Colonic mucosa (tissue), 4 donors: ENCODE data around the gene DUSP15. TPM values are rescaled to one million over a fixed set of nuclear protein-coding genes. Genes with fewer than 3 reads are reported as not detected.

Experiments used
- DNase-seq: peaks from one replicate; pipeline ENCODE4 v3.0.0-alpha.2; 2020
- H3K27ac ChIP-seq: fragments of 200-600 bp; one replicate; pipeline ENCODE4 v1.8.0; 2021
- H3K27me3 ChIP-seq: fragments of 200-600 bp; one replicate; pipeline ENCODE4 v1.8.0; 2021
- H3K36me3 ChIP-seq: fragments of 200-600 bp; one replicate; pipeline ENCODE4 v1.8.0; 2021
- H3K4me1 ChIP-seq: fragments of 200-600 bp; one replicate; pipeline ENCODE4 v1.8.0; 2021; ENCODE audit warnings: mild to moderate bottlenecking
- H3K4me3 ChIP-seq: fragments of 200-600 bp; one replicate; pipeline ENCODE4 v1.8.0; 2021
- H3K9ac ChIP-seq, 2 donors: one replicate each; pipeline ENCODE4 v1.7.0; 2013; ENCODE audit warnings: control low read depth in 2 of 2, low read depth in 2 of 2, low read length in 2 of 2
- H3K9me3 ChIP-seq: fragments of 200-600 bp; one replicate; pipeline ENCODE4 v1.8.0; 2021
- intact Hi-C: fragments of 100-400 bp; cut with DNase I; formaldehyde crosslinking; loops from one replicate; pipeline ENCODE4 v1.14.1; 2022
- total RNA-seq, 2 donors: library from RNA; stranded (reverse); fragmentation: NEBNext Ultra II Directional in 1 of 2; extraction: Animal tissue kit (Norgen Biotek cat#: 25700) in 1 of 2; gene quantifications; one replicate each; pipeline ENCODE4 v1.2.1, GENCODE V29; 2021
- TF ChIP-seq, protein P1 (sequence below): fragments of 200-600 bp; IDR thresholded peaks from one replicate; pipeline ENCODE4 v1.8.0; 2022; ENCODE audit warnings: antibody characterized with exemption, mild to moderate bottlenecking
- donor health status: healthy.
- donor health status: DM: no; HTN: no; CAD: no.
- donor health status: DM: no; HTN: no; CAD: no.

DUSP15 gene
- total RNA-seq, 2 donors from 2014 or later = 0.59 to 0.74 TPM

DNA sequence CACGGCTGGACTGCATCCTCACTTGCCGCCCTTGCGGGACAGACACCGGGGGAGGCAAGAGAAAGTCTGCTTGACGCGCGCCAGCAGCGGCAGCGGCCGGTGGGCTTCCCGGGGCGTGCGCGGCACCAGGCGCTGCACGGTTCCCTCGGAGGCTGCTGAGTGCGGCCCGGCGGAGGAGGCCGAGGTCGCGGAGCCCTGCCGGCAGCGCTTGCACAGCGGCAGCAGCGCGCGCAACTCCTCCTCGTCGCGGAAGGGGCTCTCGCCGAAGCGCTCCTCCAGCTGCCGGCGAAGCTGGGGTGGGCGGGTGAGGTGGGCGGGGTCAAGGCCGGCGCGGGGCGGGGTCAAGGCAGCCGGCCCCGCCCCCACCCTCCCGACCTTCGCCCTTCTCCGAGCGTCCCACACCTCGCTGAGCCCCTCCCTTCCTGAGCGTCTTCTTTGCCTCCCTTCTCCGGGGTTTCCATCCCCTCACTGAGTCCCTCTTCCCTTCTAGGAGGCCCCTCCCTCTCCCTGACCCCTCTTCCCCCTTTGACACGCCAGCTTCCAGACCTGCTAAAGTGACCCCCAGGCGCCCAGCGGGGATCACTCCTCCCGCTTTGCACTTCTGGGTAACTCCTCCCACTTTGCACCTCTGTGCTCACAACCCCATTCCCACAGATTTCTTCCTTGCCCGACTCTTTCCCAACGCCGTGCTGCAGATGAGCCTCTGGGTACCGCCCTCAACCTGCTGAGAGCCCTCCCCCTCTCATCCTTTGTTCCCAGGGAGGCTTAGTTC lies 8.8 kb downstream of the DUSP15 start:
- no peaks in the 10 kb centered on the region for H3K9me3 ChIP-seq
- H3K9ac ChIP-seq = peak overlapping the region in 1 of 2 donors; percentile 61
- H3K4me1 ChIP-seq = peaks cover 7% of the 10 kb centered on the region
- intact Hi-C loops = no loop called here
- H3K4me3 ChIP-seq = peak overlapping the region; percentile 53
- H3K27me3 ChIP-seq = peaks cover 4% of the 10 kb centered on the region
- H3K27ac ChIP-seq = no peak overlapping the region
- peak; percentile 64 for DNase-seq
- TF ChIP-seq, protein P1, sequence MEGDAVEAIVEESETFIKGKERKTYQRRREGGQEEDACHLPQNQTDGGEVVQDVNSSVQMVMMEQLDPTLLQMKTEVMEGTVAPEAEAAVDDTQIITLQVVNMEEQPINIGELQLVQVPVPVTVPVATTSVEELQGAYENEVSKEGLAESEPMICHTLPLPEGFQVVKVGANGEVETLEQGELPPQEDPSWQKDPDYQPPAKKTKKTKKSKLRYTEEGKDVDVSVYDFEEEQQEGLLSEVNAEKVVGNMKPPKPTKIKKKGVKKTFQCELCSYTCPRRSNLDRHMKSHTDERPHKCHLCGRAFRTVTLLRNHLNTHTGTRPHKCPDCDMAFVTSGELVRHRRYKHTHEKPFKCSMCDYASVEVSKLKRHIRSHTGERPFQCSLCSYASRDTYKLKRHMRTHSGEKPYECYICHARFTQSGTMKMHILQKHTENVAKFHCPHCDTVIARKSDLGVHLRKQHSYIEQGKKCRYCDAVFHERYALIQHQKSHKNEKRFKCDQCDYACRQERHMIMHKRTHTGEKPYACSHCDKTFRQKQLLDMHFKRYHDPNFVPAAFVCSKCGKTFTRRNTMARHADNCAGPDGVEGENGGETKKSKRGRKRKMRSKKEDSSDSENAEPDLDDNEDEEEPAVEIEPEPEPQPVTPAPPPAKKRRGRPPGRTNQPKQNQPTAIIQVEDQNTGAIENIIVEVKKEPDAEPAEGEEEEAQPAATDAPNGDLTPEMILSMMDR = no peak
- no peaks in the 10 kb centered on the region for H3K36me3 ChIP-seq

DNA sequence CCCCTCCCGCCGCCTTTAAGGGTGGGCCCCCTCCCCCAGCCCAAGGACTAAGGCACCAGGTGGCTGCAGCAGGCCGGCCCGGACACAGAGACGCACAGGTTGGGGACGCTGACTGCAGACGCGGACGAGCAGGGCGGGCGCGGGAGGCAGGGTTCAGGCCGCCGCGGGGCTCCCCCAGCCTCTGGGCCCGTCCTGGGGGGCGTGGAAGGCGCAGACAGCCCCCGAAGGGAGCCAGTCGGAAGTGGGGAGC lies 9.3 kb downstream of the DUSP15 start:
- DNase-seq = no peak
- Histone ChIP-seq H3K4me1 (peaks cover 7% of the 10 kb centered on the region), H3K4me3 (peak overlapping the region; percentile 53), H3K9ac (peak overlapping the region in 1 of 2 donors; percentile 61), H3K9me3 (no peaks in the 10 kb centered on the region), H3K27me3 (peaks cover 4% of the 10 kb centered on the region), H3K27ac (no peak overlapping the region), H3K36me3 (no peaks in the 10 kb centered on the region)
- intact Hi-C loops = no loop called here
- TF ChIP-seq, protein P1 = no peak

DNA sequence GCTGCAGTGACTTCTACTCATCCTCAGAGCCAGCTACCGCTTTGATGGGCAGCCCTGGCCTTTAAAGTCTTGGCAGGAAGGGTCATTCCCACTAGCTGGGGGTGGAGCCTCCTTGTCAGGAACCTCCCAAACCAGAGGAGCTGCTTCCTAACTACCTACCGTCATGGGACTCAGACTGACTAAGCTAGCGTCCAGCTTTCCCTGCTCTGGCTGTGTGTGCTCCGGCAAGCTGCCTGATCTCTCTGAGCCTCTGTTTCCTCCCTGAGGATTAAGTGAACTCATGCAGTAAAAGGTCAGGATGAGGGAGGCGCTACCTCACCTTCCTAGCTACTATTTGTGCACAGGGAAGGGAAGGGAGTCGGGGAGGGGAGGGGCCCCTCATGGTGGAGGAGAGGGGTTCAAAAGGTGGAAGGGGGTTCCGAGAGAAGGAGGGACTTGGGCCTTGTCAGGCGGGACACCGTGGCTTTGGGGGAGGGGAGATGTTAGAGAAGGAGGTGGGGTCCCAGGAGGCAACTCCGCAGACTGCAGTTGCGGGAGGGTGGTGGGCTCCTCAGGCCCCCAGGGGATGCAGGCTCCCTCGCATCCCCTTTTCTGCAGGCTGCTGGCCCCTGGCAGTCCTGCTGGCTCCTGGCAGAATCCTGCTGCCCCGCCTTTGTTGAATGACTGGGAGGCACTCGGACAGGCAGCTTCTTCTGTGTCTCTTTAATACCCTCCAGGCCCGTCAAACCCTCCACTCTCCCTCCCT lies 9.8 kb downstream of the DUSP15 start:
- TF ChIP-seq, protein P1 = no peak
- Histone ChIP-seq H3K27me3 (peaks cover 4% of the 10 kb centered on the region), H3K4me1 (peaks cover 7% of the 10 kb centered on the region), H3K9ac (peak overlapping the region in 1 of 2 donors; percentile 61), H3K4me3 (peak overlapping the region; percentile 53), H3K9me3 (no peaks in the 10 kb centered on the region), H3K36me3 (no peaks in the 10 kb centered on the region), H3K27ac (no peak overlapping the region)
- DNase-seq = no peak
- intact Hi-C loops = no loop called here

DNA sequence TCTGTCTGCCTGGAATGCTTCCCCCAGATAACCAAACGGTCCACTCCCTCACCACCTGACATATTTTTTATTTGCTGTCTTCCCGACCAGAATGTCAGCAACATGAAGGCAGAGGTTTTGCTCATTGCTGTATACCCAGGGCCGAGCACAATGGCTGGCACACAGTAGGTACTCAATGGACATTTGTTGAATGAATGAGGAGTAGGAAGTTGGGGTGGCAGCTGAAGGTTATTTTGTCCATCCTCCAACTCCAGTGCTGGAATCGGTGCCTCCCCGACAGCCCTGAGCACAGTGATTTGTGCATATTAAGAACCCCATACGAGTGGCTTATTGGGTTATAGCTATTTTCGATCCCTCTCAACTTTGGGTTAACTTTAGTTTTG lies 10.3 kb downstream of the DUSP15 start:
- Histone ChIP-seq H3K27me3 (peaks cover 4% of the 10 kb centered on the region), H3K4me3 (no peak overlapping the region), H3K4me1 (peaks cover 7% of the 10 kb centered on the region), H3K9ac (no peak overlapping the region), H3K9me3 (no peaks in the 10 kb centered on the region), H3K36me3 (no peaks in the 10 kb centered on the region), H3K27ac (no peak overlapping the region)
- intact Hi-C loops = loop anchor here (10.0 kb wide), 1 partner anchor 175 kb away; no protein-coding TSS in a partner anchor
- DNase-seq = no peak
- TF ChIP-seq, protein P1 = no peak

DNA sequence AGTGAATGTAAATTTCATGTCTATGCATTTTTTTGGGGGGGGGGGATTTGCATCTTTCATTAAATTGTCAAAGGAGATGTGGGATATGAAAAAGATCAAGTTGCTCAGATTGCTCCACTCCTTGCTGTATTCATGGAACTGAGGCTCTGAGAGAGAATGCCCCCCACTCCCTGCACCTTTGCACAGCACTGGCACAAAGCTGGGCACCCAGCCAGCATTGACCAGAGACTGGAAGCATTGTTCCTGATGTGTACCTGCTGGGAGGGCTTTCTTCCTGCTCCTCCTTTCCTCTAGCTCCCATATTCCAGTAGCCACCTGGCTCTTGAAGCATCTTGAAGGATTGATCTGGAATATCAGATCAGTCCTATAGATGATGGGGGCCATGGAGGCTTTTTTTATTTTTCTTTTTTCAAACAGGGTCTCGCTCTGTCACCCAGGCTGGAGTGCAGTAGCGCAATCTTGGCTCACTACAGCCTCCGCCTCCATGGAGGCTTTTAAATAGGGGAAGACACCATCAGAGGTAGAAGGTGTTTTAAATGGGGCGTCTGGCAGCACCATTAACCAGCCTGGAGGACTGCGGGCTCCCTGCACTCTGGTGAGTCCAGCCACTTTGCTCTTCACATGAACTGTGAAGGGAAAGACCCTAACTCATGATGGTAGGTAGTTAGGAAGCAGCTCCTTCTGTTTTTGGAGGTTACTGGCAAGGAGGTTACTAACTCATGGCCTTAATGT lies 10.9 kb downstream of the DUSP15 start:
- no peaks in the 10 kb centered on the region for H3K36me3 ChIP-seq
- intact Hi-C loops = loop anchor here (10.0 kb wide), 1 partner anchor 175 kb away; no protein-coding TSS in a partner anchor
- no peak for DNase-seq
- H3K4me1 ChIP-seq = peaks cover 7% of the 10 kb centered on the region
- no peaks in the 10 kb centered on the region for H3K9me3 ChIP-seq
- H3K27ac ChIP-seq = no peak overlapping the region
- peaks cover 4% of the 10 kb centered on the region for H3K27me3 ChIP-seq
- H3K4me3 ChIP-seq = no peak overlapping the region
- no peak overlapping the region for H3K9ac ChIP-seq
- TF ChIP-seq, protein P1 = no peak
